NB4 (cell line): ENCODE data around the gene TAF1B.

Source experiments
- CTCF ChIP-seq: IDR thresholded peaks from one replicate; pipeline ENCODE4 v1.5.1; 2012; ENCODE audit warnings: low read depth, low read length
- MAX ChIP-seq: IDR thresholded peaks from 2 replicates; pipeline ENCODE4 v1.6.1; 2011; ENCODE audit warnings: low read depth, low read length
- MYC ChIP-seq: IDR thresholded peaks from 2 replicates; pipeline ENCODE4 v1.6.1; 2011; ENCODE audit warnings: low read depth, low read length
- POLR2A ChIP-seq: IDR thresholded peaks from 2 replicates; pipeline ENCODE4 v1.6.1; 2011; ENCODE audit warnings: mild to moderate bottlenecking; ENCODE audit not compliant: insufficient read length; ENCODE audit errors: extremely low read depth

DNA sequence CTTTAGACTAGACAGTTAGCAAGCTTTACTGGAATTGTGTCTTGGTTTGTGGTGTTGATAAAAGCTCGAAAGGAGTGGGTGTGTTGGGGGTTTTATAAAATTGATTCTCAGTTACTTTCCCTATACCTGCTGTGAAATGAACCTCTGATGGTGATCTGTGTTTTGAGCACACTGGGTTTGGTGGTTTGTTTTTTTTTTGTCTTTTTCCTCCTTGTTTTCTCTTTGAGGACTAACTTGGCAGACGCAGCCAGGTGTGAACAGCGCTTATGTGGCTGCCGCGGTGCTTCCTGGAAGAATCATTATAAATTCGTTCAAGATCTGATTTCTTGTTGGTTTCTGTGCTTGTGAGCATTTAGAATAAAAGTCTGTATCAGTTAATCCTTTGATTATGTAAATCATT lies 136.7 kb downstream of the TAF1B start:
- TF ChIP-seq CTCF (no peak), MAX (no peak), POLR2A (no peak), MYC (no peak)
